HuH-7.5 (cell line): ENCODE data around the gene DGKD.

Experiments used
- DNase-seq: peaks from one replicate; pipeline ENCODE4 v3.0.0; 2011; ENCODE audit warnings: low spot score

The DGKD gene

DNA sequence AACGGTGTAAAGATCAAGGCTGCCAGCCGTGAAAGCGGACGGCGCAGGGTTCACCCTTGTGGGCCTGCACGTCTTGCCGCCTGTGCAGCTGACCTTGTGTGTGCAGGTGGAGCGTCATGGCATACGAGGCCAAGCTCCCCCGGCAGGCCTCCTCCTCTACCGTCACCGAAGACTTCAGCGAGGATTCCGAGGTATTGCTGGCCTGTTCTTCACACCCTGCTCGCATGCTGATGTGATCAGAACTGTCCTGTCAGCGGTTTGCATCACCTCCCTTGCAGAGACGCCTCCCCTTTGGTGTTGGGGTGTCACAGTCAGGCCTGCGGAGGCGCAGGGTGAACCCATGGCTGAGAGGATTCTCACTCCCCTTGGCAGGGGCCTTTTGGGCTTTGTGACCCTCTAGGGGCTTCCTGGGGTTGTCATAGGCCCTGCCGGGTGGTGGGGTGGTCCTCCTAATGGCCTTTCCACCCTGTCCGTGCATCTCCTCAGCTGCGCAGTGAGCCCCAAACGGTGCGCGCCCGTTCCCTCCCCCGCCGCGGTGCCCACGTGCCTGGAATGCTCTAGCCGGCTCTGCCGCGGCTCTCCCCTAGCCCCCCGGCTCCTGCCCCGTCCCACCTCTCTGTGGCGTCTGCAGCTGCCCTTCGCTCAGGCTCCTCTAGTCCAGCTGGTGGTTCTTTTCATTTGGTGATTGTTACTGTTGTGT, 92.5 kb downstream of the DGKD start:
- no peak for DNase-seq

DNA sequence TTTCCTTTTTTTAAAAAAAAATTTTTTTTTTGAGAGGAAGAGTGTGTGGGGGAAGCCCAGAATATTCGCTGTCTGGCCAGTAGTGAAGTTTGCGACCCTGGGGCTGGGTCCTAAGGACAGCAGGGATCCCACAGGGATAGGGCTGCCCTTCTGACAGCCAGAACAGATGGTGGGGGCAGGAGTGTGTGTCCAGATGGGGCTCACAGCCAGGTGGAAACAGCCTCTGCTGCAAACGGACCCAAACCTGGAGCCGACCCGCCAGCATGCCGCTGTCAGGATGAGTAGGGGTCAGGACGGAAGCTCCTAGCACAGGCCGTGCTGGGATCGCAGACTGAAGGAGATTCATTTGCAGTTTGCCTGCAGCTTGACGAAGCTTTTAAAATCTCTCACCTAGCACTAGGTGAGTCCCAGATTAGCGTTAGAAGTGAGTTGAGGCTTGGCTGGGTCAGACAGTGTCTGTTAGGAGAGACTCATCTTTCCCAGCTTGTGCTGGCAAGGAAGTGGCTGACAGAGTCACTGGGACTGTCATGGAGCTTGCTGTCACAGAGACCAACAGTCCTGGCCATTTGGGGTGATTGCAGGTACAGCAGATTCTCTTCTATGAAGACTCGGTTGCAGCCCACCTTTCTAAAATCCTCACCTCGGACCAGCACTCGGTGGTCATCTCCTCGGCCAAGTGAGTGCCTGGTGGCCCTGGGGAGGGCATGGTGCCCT, 93.4 kb downstream of the DGKD start:
- no peak for DNase-seq

DNA sequence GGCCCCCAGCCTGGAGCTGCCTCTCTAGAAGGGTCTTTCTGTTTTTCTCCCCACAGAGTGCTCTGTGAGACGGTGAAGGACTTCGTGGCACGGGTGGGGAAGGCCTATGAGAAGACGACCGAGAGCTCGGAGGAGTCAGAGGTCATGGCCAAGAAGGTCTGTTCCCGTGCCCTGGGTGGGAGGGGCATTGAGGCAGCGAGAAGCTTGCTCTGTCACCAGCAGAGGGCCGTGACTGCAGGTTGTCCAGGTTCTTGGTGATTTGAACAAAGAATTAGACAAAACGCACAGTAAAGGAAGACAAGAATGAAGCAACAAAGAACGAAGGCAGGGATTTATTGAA, 93.9 kb downstream of the DGKD start:
- no peak for DNase-seq

DNA sequence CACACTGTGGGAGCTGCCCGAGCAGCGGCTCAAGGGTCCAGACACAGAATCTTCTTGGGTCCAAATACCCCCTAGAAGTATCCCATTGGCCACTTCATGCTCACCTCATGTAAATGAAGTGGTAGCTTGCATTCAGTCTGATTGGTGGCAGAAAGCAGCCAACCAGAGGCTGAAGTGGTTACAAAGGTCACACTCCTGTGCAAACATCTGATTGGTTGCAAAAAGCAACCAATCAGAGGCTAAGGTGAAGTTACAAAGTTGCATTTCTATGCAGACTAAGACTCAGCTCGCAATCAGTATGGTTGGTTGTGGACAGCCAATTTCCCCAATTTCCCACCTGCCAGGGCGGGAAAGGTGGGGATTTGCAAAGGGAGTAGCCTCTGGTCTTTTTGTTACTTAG, 94.3 kb downstream of the DGKD start:
- no peak for DNase-seq

DNA sequence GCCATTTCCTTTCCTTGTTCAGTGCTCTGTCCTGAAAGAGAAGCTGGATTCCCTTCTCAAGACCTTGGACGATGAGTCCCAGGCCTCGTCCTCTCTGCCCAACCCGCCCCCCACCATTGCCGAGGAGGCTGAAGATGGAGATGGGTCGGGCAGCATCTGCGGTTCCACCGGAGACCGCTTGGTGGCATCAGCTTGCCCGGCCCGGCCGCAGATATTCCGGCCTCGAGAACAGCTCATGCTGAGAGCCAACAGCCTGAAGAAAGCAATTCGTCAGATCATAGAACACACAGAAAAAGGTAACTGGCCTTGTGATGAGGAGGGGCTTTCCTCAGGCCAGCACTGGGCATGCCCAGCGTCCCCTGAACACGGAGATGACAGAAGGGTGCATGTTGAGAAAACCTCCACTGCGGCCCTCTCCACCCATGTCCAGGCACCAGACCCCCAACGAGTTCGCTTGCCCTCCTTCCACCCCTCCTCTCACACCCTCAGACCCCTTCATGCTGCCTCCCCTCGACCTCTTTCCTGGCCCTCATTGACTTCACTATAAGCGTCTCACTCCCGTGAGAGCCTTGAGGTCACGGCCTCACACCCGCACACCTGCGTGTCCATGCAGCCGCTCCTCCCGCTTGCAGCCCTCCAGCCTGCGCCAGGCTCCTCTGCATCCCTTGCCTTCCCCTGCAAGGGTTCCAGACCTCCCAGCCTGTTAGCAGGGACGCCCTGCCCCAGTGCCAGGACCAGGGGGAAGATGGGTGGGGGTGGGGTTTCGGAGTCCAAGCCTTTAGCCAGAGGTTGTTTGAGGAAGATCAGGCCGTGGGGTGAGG, 95.0 kb downstream of the DGKD start:
- peak; percentile 52 for DNase-seq

DNA sequence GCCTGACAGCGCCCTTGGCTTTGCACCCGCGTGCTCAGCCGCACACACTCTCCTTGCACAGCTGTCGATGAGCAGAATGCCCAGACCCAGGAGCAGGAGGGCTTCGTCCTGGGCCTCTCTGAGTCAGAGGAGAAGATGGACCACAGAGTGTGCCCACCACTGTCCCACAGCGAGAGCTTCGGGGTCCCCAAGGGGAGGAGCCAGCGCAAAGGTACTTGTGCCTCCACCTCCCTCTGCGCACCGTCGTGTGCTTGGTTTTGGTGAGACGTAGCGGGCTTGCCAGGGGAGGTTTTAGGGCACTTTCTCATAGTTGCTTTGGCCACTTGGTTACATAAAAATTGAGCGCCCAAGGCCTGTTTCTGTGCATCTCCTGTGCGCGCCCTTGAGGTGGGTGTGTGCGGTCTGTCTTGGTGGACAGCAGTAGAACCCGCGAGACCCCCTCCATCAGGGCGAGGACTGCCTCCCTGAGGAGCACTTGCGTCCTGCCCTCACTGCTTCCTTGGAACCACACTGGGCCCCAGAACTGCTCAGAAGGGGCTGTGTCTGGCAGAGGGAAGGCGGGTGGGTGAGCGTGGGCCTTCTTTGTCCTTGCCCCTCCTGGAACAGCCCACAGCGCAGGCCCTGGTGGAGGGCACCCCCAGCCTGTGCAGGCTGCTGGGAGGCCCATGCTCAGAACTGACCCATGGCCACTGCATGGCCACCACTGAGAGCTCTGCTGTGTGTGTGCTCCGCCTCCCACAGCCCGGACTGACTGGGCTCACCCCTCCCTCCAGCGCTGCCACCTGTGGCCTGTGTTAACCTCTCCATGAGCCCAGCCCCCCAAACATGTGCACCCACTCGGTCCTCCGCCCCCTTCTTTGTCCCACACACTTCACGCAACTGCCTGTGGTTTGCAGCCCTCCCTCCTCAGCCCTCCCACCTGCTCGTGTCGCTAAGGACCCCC, 95.9 kb downstream of the DGKD start:
- DNase-seq: no peak

DNA sequence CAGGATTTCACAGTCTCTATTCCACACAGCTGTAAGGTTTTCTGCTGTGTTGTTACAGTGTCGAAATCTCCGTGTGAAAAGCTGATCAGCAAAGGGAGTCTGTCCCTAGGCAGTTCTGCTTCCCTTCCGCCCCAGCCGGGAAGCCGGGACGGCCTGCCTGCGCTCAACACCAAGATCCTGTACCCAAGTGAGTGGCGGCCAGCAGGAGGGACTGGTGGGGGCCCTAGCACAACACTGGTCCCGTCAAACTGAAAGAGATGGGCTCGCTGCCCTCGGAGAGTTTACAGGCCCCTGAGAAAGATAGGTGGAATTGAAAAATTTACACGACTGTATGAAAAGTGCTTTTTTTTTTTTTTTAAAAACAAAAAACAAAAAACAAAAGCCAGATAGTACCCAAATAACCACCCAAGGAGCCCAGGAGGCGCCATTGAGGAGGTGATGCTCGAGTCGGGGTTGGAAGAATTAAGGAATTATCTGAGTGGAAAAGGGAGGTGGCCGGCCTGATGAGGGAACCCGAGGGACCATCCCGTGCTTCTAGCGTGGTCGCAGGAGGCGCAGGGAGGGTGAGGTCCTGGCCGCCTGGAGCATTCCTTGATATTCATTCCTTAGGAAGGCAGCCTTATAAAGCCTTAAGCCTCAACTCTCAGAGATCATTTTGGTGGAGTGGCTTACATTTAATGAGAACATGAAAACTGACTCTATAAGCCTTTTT, 96.7 kb downstream of the DGKD start:
- no peak for DNase-seq

DNA sequence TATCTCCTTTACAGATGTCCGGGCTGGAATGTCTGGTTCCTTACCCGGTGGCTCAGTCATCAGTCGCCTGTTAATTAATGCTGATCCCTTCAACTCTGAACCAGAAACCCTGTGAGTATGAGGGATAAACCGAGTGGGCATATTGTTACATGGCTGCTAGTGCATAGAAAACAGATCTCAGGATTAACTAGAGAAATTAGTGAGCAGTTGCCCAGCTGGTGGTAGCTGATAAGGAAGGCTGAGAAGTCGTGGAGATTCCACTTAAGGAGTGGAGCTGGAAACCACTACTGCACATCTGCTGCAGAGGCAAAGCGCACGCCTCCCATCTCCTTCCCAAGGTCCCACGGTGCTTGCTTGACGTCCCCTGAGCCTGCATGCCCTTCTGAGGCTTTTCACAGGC, 97.7 kb downstream of the DGKD start:
- DNase-seq: no peak

DNA sequence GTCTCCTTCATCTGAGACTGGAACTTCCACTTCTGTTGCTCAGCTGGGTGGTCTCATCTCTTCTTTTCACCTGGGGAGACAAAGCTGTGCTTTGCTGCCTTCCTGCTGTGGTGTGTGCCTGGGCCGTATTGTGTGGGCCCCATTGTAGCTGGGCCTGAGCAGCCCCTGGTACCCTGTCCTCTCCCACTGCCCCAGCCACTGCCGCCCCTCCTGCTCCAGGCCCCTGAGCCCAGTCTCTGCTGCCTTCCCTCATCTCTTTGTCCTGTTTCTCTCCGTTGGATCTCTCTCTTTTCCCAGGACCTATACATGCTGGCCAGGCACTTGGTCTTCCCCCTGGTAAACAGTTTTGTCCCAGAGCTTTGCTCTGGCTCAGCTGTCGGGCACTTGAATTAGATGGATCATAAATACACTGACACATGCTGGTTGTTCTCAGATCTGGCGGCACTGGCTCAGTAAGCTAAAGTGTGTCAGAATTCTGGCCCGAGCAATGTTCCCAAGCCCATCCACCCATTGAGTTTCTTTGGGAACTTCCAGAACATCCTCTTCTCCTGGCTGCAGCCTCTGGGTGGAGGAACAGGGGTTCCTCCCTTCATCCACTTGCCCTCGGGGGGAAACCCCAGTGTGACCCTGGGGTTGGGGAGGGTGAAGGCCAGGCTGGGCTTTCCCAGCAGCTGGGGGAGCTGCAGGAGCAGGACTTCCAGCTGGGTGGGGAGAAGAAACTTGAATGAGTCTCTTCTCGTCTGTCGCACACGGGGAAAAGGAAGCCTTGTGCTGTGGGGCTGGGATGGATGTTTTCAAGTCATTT, 99.0 kb downstream of the DGKD start:
- no peak for DNase-seq

DNA sequence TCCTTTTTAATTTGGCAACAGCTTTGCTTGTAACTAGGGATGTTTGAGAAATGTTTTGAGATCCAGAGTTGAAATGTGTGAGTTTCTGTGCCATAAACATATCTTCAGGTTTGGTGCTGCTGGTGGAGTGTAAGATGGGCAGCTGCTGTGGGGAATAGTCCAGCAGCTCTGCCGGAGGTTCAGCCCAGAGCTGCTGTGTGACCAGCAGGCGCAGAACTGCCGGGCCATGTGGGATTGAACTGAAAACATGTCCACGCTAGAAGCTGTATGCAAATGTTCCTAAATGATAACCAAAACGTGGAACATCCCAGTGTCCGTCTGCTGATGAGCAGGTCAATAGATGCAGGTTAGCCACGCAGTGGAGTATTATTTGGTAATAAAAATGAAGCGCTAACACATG, 99.6 kb downstream of the DGKD start:
- no peak for DNase-seq

DNA sequence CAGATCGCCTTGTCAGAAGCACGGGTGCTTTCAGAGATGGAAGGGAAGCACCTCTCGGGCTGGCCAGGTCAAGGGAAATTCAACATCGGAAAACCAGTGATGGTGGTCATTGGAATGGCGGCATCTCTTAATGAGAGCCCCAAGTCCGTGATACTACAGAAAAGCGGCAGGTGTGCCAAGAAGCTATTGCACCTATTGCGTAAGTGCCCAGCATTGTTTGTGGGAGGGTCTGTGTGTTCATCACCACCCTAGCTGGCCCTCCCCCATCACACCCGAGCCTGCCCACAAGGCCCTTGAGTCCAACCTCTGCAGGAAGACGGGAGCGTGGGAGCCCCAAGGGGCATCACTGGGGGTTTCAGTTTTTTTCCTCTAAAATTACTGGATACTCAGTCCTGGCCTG, 100.7 kb downstream of the DGKD start:
- no peak for DNase-seq

DNA sequence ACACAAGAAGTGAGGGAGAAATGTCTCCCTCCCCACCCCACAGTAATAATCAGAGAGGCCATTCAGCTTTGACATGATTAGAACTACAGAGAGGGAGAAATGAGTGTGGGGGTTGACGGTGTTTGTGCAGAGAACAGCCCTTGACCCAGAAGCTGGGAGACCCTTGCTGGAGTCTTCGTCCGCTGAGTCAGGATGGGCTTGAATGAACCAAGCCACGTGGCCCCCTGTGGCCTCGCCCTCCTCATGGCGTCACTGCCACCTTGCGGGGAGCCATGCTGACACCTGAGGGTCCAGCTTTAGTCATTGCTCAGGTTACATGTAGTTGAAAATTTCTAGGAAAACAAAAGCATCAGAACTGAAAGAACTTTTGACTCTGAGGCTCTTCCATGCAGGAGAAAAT, 101.2 kb downstream of the DGKD start:
- no peak for DNase-seq

DNA sequence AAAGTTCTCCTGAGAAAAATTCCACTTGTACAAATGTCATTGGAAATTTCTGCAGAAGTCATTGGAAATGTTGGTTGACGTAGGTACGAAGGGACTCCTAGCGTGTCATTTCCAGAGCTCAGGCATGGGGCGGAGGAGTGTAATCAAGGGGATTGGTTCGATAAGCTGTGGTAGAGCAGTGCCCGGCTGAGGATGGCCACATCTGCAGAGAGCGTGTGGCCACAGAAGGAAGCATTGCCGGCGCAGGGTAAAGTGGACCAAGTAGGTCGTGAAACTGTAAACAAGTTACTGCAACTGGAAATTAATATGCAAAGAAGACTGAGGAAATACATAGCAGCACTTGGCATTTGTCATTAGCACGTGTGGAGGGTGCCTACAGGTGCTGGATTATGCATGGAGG, 101.8 kb downstream of the DGKD start:
- DNase-seq: no peak

DNA sequence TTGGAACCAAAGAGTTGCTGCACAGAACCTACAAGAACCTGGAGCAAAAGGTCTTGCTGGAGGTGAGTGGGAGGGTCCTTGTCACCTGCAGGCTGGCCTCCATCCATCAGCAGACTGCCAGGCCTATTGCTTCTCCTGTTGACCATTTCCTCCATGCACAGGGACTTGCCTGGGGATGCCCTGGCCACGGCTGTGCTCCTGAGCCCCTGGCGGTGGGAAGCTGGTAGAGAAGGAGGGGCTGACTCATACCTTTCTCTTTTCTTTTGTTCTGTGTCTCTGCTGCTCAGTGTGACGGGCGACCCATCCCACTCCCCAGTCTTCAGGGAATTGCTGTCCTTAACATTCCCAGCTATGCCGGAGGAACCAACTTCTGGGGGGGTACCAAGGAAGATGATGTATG, 102.6 kb downstream of the DGKD start:
- no peak for DNase-seq

DNA sequence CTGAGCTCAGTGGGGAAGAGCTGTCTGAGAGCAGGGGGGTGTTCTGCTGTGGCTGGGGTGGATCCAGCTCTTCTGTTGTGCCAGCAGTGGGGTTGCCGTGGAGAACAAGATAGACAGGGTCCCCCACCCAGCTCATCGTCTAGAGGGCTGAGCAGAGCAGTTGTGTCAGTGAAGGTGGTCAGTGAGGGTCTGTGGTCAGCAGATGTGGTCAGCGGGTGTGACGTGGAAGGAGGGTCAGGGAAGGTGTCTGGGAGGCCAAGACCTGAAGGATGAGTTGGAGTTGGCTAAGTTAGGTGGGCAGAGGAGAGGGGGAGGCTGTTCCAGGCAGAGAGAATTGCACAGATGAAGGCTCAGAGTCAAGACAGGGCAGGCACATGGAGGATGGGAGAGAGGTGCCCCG, 103.1 kb downstream of the DGKD start:
- no peak for DNase-seq

DNA sequence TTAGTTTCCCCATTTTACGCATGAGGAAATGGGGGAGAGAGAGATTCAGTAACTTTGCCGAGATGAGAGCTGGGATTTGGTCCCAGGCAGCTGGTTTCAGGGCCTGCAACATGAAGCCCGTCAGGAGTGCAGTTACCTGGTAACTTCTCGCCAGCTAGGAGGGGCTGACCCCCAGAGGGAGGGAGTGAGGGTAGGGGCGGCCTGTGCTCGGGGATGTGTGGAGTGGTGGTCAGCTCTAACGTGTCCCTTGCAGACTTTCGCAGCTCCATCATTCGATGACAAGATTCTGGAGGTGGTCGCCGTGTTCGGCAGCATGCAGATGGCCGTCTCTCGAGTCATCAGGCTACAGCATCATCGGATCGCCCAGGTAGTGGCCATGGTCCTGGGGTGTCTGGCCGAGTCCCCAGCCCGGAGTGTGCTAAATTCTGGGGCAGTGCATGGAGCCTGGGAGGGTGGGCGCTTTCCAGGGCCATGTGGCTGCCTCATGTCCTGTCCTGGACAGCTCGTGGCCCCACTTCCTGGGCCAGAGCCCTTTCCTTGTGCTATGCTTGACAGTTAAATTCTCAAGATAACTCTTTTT, 103.8 kb downstream of the DGKD start:
- no peak for DNase-seq

DNA sequence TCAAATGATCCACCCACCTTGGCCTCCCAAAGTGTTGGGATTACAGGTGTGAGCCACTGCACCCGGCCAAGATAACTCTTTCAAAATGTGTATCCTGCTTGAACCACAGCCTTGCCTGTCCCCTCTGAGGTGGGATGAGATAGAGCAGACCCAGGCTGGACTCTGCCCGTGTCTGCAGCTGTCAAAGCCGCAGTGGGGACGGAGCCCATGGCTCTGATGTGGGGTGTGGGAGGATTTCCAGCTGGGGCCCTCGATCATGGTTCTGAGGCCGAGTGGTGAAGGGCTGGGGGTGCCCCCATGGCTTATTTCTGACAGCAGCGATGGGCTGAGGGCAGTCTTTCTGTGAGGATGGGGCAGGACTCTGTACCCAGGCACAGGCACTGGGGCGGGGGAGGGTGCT, 104.5 kb downstream of the DGKD start:
- DNase-seq: no peak

DNA sequence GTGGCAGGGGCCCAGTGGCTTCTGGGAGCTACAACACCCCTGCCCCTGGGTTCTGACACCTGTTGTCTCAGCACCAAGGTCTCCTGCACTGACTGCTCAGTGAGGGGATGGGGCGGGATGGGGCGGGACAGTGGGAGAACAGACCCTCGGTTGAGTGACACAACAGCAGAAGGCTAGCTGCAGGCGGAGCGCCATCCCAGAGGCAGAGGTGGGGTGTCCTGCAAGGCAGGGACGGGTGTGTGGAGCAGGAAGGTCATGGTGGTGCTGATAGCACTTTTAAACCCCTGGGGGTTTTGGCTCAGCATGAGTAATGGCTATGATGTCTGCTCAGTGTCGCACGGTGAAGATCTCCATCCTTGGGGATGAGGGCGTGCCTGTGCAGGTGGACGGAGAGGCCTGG, 105.1 kb downstream of the DGKD start:
- DNase-seq: no peak

DNA sequence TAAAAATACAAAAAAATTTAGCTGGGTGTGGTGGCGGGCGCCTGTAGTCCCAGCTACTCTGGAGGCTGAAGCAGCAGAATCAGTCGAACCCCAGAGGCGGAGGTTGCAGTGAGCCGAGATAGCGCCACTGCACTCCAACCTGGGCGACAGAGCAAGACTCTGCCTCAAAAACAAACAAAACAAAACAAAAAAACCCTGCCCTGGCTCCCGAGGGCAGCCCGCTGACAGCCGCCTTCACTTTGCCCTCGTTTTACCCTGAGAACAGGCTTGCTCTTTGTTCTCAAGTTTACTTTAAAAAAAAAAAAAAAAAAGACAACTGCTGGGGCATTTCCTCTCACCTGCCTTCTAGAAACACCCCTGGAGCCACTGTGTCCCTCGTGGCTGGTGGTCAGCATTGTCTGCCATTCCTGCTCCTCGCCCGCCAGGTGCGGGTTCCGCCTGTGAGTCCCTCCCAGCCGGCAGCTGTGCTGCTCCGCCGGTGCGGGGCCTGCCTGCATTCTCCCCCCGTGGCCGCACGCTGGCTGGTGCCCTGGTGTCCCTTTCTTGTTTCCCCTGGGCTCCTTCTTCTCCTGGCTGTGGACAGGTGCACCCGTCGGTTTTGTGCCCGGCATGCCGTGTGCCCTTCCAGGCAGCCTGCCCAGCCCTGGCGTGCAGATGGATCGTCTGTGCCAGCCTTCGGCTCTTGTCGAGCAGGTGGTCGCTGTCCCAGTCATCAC, 106.6 kb downstream of the DGKD start:
- peak; percentile 53 for DNase-seq

DNA sequence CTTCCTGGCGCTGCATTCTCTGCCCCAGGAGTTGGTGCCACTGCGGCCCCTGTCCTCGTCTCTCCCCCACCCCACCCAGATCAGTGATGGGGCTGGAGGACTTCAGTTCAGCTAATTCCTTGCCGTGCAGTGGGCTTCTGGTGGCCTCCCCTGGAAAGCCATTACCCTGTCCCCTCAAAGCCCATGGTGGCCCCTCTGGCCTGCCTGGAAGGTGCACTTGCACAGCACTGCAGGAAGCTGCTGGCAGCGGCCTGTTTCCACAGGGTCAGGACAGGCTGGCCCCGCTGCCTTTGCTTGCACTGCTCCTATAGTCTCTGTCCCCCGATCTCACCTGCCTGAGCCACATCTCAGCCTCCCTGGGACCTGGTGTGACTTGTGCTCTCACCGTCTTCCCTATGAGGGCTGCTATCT, 107.2 kb downstream of the DGKD start:
- DNase-seq: no peak
